Measurements from ENCODE around the gene CYP4F8. TPM values are rescaled to one million over a fixed set of nuclear protein-coding genes. Genes with fewer than 3 reads are reported as not detected.

CYP4F8 gene
- total and polyA plus RNA-seq, 9 donors, result 1.1 TPM; not detected in 8

DNA sequence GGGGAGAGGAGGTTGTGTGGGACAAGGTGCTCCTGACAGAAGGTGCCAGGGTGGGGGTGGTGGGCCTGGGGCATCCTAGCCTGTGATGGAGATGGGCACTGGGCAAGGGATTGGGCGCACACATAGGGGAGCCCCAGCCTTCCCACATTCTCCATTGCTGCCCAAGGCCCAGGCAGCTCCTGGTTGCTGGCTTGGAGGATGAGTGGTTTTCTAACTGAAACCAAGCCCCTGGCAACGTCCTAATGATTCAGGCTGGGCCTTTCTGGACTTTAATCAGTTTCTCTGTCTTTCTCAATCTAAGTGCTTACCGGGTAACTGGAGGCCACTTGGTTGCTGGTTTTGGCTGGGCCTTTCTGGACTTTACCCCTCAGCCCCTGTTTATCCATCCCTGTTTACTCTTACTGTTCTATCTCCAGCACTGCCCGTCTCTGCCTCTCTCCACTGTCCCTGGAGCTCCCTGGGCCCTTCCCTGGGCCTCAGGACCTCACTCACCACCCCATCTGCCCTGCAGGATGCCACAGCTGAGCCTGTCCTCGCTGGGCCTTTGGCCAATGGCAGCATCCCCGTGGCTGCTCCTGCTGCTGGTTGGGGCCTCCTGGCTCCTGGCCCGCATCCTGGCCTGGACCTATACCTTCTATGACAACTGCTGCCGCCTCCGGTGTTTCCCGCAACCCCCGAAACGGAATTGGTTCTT is 26.0 kb downstream of the CYP4F8 start:
- no peaks in the 10 kb centered on the region for H3K4me1 ChIP-seq (ENCODE audit: insufficient read depth)
- no peaks in the 10 kb centered on the region for H3K36me3 ChIP-seq
- no peaks in the 10 kb centered on the region for H3K27me3 ChIP-seq
- WGBS, 3 donors, result 58 to 70% (median 68%) methylated on average over 12 of the region's 12 CpGs
- intact Hi-C loops (cut with DNase I), result no loop called here
- TF ChIP-seq CTCF (IDR thresholded peaks at IDR 0.05), result no peak
- TF ChIP-seq EP300 (IDR thresholded peaks at IDR 0.05), result no peak
- no peak for TF ChIP-seq POLR2A (IDR thresholded peaks at IDR 0.05)
- H3K4me3 ChIP-seq, result no peak overlapping the region
- no peak for DNase-seq
- H3K9me3 ChIP-seq, result no peaks in the 10 kb centered on the region
- no peak overlapping the region for H3K27ac ChIP-seq

GRCh38 chr19:15641901-15642491 is 27.0 kb downstream of the CYP4F8 start:
- Histone ChIP-seq H3K4me1 (ENCODE audit: insufficient read depth) (no peaks in the 10 kb centered on the region), H3K4me3 (no peak overlapping the region), H3K27me3 (no peaks in the 10 kb centered on the region), H3K36me3 (no peaks in the 10 kb centered on the region), H3K27ac (no peak overlapping the region), H3K9me3 (no peaks in the 10 kb centered on the region)
- TF ChIP-seq EP300 (IDR thresholded peaks at IDR 0.05), result no peak
- TF ChIP-seq POLR2A (IDR thresholded peaks at IDR 0.05), result no peak
- no peak for TF ChIP-seq CTCF (IDR thresholded peaks at IDR 0.05)
- DNase-seq, result no peak
- intact Hi-C loops (cut with DNase I), result no loop called here
- 73 to 83% (median 77%) methylated on average over 5 of the region's 5 CpGs for WGBS, 3 donors

GRCh38 chr19:15642807-15643206 is 27.8 kb downstream of the CYP4F8 start:
- H3K4me3 ChIP-seq, result no peak overlapping the region
- no peaks in the 10 kb centered on the region for H3K36me3 ChIP-seq
- intact Hi-C loops (cut with DNase I), result no loop called here
- no peaks in the 10 kb centered on the region for H3K27me3 ChIP-seq
- no peak overlapping the region for H3K27ac ChIP-seq
- no peak for DNase-seq
- H3K4me1 ChIP-seq (ENCODE audit: insufficient read depth), result no peaks in the 10 kb centered on the region
- H3K9me3 ChIP-seq, result peaks cover 0 to 4% of the 10 kb centered on the region in 2 donors
- TF ChIP-seq CTCF (IDR thresholded peaks at IDR 0.05) (no peak), POLR2A (IDR thresholded peaks at IDR 0.05) (no peak), EP300 (IDR thresholded peaks at IDR 0.05) (no peak)

DNA sequence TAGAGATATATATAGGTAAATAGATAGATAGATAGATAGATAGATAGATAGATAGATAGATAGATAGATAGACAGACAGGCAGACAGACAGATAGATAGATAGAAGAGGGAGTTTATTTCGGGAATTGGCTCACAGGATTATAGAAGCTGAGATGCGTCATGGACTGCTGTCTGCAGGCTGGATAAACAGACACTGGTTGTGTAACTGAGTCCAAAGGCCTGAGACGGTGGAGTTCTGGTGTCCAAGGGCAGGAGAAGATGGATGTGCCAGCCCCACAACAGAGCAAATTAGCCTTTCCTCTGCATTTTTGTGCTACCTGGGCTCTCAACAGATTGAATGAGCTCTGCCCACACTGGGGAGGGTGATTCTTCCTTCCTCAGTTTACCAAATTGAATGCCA is 28.4 kb downstream of the CYP4F8 start:
- H3K4me3 ChIP-seq, result no peak overlapping the region
- intact Hi-C loops (cut with DNase I), result no loop called here
- no peaks in the 10 kb centered on the region for H3K4me1 ChIP-seq (ENCODE audit: insufficient read depth)
- 78 to 81% (median 80%) methylated on average over 3 of the region's 3 CpGs for WGBS, 3 donors
- no peak overlapping the region for H3K27ac ChIP-seq
- peaks cover 0 to 4% of the 10 kb centered on the region in 2 donors for H3K9me3 ChIP-seq
- no peak for DNase-seq
- TF ChIP-seq CTCF (IDR thresholded peaks at IDR 0.05) (no peak), POLR2A (IDR thresholded peaks at IDR 0.05) (no peak), EP300 (IDR thresholded peaks at IDR 0.05) (no peak)
- H3K36me3 ChIP-seq, result no peaks in the 10 kb centered on the region
- H3K27me3 ChIP-seq, result no peaks in the 10 kb centered on the region
